GM21619 (cell line): ENCODE data around the gene ZWILCH.
A peak's percentile ranks its signal among the peaks of the same experiment; 100 is the strongest.
"Not testable (repeated sequence)": the region's sequence is repeated elsewhere in the genome, so short reads cannot be mapped to it uniquely, and the experiment has no call there.

ENCODE experiments used
- ATAC-seq: cut with Tn5 transposase; IDR thresholded peaks from one replicate; pipeline ENCODE4 v1.9.1; 2021; ENCODE audit not compliant: unreplicated experiment

The ZWILCH gene

GRCh38 chr15:66504563-66505429 is at the start of gene ZWILCH, which contains the start of gene RPL4:
Gene ZWILCH (plus strand): TSS chr15:66505326. CDS start chr15:66505339, 13 bp downstream.
Gene RPL4 (minus strand): TSS chr15:66504855. CDS start chr15:66504790, 65 bp downstream.
- ATAC-seq: peak; percentile 75

- no peak for ATAC-seq
Measured at GRCh38 chr15:66456211-66456610, 48.9 kb upstream of the ZWILCH start.

GRCh38 chr15:66459818-66460615 is 45.1 kb upstream of the ZWILCH start:
- ATAC-seq: no peak

- not testable (repeated sequence) for ATAC-seq
Measured at GRCh38 chr15:66461294-66461693, 43.8 kb upstream of the ZWILCH start.

GRCh38 chr15:66461917-66462316 is 43.2 kb upstream of the ZWILCH start:
- no peak for ATAC-seq

GRCh38 chr15:66462627-66463026 is 42.5 kb upstream of the ZWILCH start:
- ATAC-seq: no peak

GRCh38 chr15:66465294-66465693 is 39.8 kb upstream of the ZWILCH start:
- not testable (repeated sequence) for ATAC-seq

GRCh38 chr15:66467162-66468040 is 37.7 kb upstream of the ZWILCH start:
- not testable (repeated sequence) for ATAC-seq

- ATAC-seq: not testable (repeated sequence)
Measured at GRCh38 chr15:66470825-66471224, 34.3 kb upstream of the ZWILCH start.

GRCh38 chr15:66472176-66472999 is 32.7 kb upstream of the ZWILCH start:
- peak; percentile 85 for ATAC-seq

- no peak for ATAC-seq
Measured at GRCh38 chr15:66474135-66474534, 31.0 kb upstream of the ZWILCH start.

- ATAC-seq: no peak
Measured at GRCh38 chr15:66474963-66475362, 30.2 kb upstream of the ZWILCH start.

- no peak for ATAC-seq
Measured at GRCh38 chr15:66476535-66476934, 28.6 kb upstream of the ZWILCH start.

GRCh38 chr15:66477011-66477410 is 28.1 kb upstream of the ZWILCH start:
- no peak for ATAC-seq

- ATAC-seq: no peak
Measured at GRCh38 chr15:66480267-66480666, 24.9 kb upstream of the ZWILCH start.

- no peak for ATAC-seq
Measured at GRCh38 chr15:66481107-66481856, 23.8 kb upstream of the ZWILCH start.

- no peak for ATAC-seq
Measured at GRCh38 chr15:66482539-66482938, 22.6 kb upstream of the ZWILCH start.

GRCh38 chr15:66483131-66483566 is 22.0 kb upstream of the ZWILCH start:
- ATAC-seq: no peak

GRCh38 chr15:66484539-66485112 is 20.5 kb upstream of the ZWILCH start:
- no peak for ATAC-seq
